DMS153 (cell line): ENCODE data around the gene KDM1A.
"Not testable (repeated sequence)": the region's sequence is repeated elsewhere in the genome, so short reads cannot be mapped to it uniquely, and the experiment has no call there.

ENCODE experiments used
- DNase-seq: peaks from one replicate; lab custom pipeline; 2025; lab: John Stamatoyannopoulos, UW

KDM1A gene

GRCh38 chr1:23019094-23019862 lies at the start of gene KDM1A:
Gene KDM1A (plus strand): TSS chr1:23019468. CDS start chr1:23019597, 129 bp downstream.
- peak; percentile 97 for DNase-seq

GRCh38 chr1:22970096-22970495 lies 49.2 kb upstream of the KDM1A start:
- DNase-seq = no peak

DNA sequence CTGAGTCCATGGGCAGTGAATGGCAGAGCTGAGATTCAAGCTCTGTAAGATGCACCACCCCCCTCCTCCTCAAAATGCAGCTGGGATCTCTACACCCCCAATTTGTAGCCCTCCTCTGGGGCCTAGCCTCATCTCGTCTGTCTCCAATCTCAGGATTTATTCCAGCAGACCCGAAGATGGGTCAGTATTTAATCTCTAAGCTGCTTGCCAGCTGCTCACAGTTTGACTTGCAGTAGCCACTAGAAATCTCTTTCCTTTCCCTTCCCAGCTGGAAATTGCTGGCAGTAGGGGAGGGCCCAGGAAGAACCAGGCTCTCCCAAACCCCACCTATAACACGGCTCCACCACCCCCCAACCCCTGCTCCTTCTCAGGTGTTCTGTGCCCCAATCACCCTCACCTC lies 48.1 kb upstream of the KDM1A start:
- no peak for DNase-seq

DNA sequence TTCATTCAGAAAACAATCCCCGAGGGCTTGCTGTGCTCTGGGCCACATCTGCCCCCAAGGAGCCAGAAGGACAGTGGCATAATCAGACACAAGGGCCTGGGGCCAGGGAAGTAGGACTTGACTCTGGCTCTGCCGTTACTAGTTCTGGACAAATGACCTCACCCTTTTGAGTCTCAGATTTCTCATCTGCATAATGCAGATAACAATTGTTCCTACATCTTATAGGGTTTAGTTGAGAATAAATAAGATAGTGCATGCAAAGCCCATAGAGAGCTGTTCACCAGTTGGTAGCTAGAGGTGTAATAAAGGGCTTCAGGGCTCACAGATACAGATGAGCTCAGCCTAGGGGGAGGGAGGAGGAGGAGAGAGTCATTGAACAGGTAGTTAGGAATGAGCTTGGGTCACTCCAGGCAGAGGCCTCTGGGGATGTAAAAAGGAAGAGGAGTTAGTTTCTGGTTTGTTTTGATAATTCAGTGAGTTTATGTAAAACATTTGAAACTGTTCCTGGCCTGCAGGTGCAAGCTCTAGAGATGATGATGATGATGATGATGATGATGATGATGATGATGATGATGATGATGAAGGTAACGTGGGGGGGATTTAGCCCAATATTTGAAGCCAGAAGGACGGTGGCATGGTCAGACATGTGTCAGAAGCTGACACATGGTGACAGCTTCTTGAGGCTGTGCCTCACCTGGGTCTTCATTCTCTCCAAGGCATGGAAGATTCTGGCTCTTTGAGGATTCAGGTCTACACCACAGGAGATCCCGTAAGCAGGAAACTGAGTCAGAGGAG lies 47.5 kb upstream of the KDM1A start:
- no peak for DNase-seq

DNA sequence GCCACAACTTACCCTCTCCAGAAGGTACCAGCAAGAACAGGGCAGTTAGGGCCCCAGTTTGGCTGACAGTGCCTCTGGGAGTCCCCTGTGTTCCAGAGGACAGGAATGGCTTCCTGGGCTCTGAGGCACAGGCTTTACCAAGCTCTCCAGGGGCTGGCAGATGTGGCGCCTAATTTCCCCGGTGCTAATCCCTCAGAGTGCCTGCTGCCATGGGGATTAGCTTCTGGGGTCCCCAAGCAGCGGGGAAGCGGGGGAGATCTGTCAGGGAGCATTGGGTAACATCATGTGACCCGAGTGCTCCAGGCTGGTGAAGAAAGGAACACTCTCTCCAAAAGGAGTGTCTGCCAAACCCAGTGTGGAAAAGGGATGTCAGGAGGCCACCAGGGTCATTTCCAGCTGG lies 46.5 kb upstream of the KDM1A start, which contains the start of gene LACTBL1:
TSS of gene LACTBL1 (minus strand) at position 107 of the 400 bp plus-strand sequence. CDS start 550 bp downstream, outside the sequence.
- DNase-seq = no peak

DNA sequence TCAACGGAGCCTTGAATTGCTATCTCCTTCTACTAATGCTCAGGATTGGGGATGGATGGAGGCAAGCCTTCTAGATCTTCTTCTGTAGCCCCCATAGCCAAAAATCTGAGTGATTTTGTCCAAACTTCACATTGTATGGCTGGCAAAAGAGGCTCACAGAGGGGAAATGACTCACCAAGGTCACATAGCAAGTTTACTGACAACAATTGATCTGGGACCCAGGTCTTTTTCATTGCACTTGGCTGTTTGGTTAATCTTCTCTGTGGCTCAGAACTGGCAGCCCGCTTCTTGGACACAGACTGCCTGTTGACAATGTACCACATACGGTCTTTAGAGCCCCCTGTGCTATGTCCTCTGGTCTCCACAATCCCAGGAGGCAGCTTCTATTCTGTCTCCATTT lies 43.6 kb upstream of the KDM1A start:
- DNase-seq = no peak

DNA sequence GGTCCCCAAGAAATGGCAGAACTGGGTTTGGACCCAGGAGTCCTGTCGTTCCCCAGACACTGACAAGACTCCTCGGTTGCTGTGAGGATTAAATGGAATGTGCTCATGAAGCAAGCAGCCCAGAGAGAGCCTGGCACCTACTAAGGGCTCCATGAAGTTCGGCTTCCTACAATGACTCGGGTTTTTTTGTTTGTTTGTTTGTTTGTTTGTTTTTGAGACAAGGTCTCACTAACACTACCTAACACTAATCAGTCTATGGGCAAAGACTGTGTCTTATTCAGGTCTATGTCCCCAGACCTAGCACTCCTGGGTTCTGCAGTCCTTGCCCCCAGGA lies 43.2 kb upstream of the KDM1A start:
- DNase-seq = no peak

- peak; percentile 64 for DNase-seq
These were observed 42.6 kb upstream of the KDM1A start for GRCh38 chr1:22976461-22977243.

DNA sequence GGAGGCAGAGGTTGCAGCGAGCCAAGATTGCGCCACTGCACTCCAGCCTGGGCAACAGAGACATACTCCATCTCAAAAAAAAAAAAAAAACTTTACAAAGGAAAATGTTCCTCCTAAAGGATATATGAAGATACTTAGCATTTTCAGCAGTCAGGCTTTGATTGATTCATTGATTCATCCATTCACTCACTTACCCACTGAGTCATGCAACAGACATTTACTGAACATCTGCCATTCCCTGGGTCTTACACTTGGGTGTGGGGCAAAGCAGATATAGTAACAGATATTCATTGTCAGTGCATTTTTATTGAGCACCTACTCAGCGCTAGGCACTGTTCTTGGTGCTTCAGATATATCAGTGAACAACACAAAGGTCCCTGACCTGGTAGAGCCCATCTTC lies 41.0 kb upstream of the KDM1A start:
- no peak for DNase-seq

DNA sequence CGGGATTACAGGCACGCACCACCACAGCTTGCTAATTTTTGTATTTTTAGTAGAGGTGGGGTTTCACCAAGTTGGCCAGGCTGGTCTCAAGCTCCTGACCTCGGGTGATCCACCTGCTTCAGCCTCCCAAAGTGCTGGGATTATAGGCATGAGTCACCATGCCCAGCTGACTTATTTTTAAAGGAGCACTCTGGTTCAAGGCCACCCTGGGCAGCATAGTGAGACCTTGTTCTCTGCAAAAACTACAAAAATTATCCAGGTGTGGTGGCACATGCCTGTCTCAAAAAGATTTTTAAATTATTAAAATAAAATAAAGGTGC lies 38.8 kb upstream of the KDM1A start:
- not testable (repeated sequence) for DNase-seq

DNA sequence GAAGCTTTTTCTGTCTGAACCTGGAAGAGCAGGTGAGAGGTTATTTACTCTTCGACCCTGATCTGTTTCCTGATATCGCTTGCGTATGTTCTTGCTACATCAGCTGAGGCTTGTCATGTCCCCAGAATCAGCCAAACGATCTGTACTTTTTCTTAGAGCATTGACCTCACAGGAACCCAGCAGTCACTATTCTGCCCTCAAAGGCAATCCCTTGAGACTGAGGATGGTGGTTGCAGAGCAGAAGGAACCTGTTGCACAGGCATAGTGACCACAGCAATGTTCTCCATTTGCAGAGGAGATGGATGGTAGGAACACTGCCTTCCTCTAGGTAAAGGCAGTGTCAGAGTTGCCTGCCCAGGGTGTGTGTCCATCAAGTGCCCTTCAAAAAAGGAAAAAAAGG lies 35.3 kb upstream of the KDM1A start:
- no peak for DNase-seq

- not testable (repeated sequence) for DNase-seq
These were observed 26.9 kb upstream of the KDM1A start for GRCh38 chr1:22992384-22992783.

GRCh38 chr1:22993220-22993795 lies 26.0 kb upstream of the KDM1A start:
- DNase-seq = not testable (repeated sequence)

- DNase-seq = no peak
These were observed 23.5 kb upstream of the KDM1A start for GRCh38 chr1:22995774-22996173.

- DNase-seq = not testable (repeated sequence)
These were observed 21.7 kb upstream of the KDM1A start for GRCh38 chr1:22997528-22997927.

- not testable (repeated sequence) for DNase-seq
These were observed 19.1 kb upstream of the KDM1A start for GRCh38 chr1:23000133-23000532.

DNA sequence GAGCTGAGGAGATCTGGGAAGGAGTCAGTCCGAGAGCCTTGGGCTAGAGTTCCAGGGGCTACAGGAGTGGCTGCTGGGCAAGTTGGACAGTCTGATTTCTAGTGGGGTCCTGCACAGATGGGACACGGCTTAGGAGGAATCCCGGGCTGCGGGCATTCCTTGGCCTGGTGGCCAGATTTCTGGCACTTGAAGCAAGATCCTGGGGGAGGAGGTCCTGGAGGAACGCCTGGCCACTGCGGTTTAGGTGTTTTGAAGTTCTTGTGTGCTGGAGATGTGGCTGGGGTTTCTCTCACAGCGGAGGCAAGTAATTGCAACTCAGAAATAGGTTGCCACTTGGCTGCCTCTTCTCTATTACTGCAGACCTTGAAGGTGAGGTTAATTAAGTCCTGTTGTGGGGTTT lies 17.1 kb upstream of the KDM1A start:
- DNase-seq = not testable (repeated sequence)

DNA sequence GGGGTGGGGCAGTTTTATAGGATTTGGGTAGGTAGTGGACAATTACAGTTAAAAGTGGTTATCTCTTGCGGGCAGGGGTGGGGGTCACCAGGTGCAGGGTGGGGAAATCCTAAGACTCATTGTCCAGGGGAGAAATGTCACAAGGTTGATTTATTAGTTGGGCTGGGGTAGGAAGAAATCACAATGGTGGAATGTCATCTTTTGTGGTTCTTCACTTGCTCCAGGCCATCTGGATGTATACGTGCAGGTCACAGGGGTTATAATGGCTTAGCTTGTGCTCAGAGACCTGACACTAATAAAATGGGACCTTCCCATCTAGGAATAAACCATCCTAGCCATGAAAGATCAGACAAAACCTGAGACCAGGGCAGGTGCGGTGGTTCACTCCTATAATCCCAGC lies 15.2 kb upstream of the KDM1A start:
- no peak for DNase-seq

DNA sequence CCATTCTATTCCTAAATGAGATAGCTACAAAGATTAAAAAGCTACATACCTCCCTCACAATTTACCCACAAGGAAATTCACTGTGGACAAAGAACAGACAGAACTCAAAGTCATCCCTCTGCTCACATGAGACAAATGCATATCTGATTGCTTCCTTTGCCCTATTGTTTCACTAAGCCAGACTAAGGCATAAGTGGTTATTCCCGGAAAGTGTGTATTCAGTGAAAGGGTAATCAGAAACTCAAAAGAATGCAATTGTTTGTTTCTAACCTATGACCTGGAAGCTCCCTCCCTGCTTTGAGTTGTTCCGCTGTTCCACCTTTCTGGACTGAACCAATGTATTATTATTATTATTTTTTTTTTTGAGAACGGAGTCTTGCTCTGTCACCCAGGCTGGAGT lies 14.5 kb upstream of the KDM1A start:
- not testable (repeated sequence) for DNase-seq

GRCh38 chr1:23007106-23007505 lies 12.2 kb upstream of the KDM1A start:
- no peak for DNase-seq

- DNase-seq = no peak
These were observed 10.4 kb upstream of the KDM1A start for GRCh38 chr1:23008901-23009300.

DNA sequence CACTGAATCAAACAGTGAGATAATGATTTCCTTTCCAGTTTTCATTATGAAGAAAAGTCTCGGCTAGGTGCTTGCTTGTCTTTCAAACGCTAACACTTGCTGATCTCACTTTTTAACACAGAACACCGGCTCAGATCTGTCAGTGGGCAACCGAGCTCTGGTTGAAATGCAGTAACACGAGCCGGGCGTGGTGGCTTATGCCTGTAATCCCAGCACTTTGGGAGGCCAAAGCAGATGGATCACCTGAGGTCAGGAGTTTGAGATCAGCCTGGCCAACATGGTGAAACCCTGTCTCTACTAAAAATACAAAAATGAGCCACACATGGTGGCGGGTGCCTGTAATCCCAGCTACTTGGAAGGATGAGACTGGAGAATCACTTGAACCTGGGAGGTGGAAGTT lies 9.2 kb upstream of the KDM1A start:
- not testable (repeated sequence) for DNase-seq
